Upper lobe of right lung (tissue), 1 donor: ENCODE results near the gene PPP2R2C. TPM values are rescaled to one million over a fixed set of nuclear protein-coding genes. Genes with fewer than 3 reads are reported as not detected.

Experiments
- ATAC-seq: fragments of 200-7000 bp; cut with Tn5 transposase; one replicate; pipeline ENCODE4 v1.9.1; 2020; ENCODE audit warnings: mild to moderate bottlenecking, moderate library complexity
- DNase-seq: peaks from one replicate; pipeline ENCODE4 v3.0.0-alpha.2; 2020
- H3K27ac ChIP-seq: fragments of 200-600 bp; one replicate; pipeline ENCODE4 v1.8.0; 2022
- H3K27me3 ChIP-seq: fragments of 200-600 bp; one replicate; pipeline ENCODE4 v1.8.0; 2022; ENCODE audit warnings: mild to moderate bottlenecking
- H3K36me3 ChIP-seq: fragments of 200-600 bp; one replicate; pipeline ENCODE4 v1.8.0; 2022
- H3K4me1 ChIP-seq: fragments of 200-600 bp; one replicate; pipeline ENCODE4 v1.8.0; 2022
- H3K4me3 ChIP-seq: fragments of 200-600 bp; one replicate; pipeline ENCODE4 v1.8.0; 2022; ENCODE audit warnings: mild to moderate bottlenecking
- H3K9me3 ChIP-seq: fragments of 200-600 bp; one replicate; pipeline ENCODE4 v1.8.0; 2022
- intact Hi-C: fragments of 100-400 bp; cut with DNase I; formaldehyde crosslinking; loops from one replicate; pipeline ENCODE4 v1.11.0; 2022
- total RNA-seq: library from RNA; stranded (reverse); fragmentation: NEBNext Ultra II Directional; extraction: Animal tissue kit (Norgen Biotek cat#: 25700); gene quantifications from one replicate; pipeline ENCODE4 v1.2.1, GENCODE V29; 2021
- TF ChIP-seq, protein P1 (sequence below): fragments of 200-600 bp; IDR thresholded peaks from one replicate; pipeline ENCODE4 v1.8.0; 2022; ENCODE audit warnings: antibody characterized with exemption
- donor health status: DM: no; HTN: yes; CAD: no; lungs with severe emphysema.

PPP2R2C gene
- total RNA-seq, 1 donor from 2014 or later: 0.09 TPM

DNA sequence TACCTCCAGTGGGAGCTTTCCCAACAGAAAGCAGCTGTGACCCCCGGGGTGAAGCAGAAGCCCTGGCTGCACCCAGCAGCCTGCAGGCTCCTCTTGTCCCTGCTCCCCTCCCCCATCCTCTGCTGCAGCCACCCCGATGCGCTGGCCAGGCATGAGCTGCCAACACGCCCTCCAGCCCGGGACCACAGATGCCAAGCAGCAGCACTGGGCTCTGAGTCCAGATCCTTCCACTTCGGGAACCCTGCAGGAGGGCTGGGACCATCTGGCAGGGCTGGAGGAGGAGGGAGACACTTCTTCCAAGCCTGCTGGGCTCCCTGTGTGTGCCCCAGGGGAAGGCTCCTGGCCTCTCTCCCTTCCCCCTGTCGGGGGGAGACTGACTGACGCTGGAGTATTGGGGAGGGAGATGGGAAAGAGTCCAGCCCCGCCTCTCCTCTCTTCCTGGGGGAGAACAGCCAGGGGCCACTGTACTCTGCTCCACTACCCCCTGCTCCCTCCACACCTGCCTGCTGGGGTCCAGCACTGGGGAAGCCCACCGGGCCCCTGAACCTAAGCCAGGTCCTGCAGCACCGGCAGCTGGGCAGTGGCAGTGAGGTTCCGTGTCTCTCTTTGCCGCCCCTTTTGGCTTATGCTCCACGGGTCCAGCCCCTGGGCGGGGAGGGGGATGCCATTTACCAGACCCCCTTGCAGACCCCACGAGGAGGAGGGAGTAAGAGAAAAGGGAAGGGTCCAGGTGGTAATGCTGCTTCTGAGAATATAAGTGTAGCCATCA lies 55.7 kb downstream of the PPP2R2C start:
- Histone ChIP-seq H3K36me3 (no peaks in the 10 kb centered on the region), H3K9me3 (no peaks in the 10 kb centered on the region), H3K4me3 (no peak overlapping the region), H3K27ac (no peak overlapping the region), H3K4me1 (no peaks in the 10 kb centered on the region), H3K27me3 (peaks cover 14% of the 10 kb centered on the region)
- ATAC-seq (no peak), DNase-seq (peak; percentile 51)
- intact Hi-C loops: no loop called here
- TF ChIP-seq, protein P1, sequence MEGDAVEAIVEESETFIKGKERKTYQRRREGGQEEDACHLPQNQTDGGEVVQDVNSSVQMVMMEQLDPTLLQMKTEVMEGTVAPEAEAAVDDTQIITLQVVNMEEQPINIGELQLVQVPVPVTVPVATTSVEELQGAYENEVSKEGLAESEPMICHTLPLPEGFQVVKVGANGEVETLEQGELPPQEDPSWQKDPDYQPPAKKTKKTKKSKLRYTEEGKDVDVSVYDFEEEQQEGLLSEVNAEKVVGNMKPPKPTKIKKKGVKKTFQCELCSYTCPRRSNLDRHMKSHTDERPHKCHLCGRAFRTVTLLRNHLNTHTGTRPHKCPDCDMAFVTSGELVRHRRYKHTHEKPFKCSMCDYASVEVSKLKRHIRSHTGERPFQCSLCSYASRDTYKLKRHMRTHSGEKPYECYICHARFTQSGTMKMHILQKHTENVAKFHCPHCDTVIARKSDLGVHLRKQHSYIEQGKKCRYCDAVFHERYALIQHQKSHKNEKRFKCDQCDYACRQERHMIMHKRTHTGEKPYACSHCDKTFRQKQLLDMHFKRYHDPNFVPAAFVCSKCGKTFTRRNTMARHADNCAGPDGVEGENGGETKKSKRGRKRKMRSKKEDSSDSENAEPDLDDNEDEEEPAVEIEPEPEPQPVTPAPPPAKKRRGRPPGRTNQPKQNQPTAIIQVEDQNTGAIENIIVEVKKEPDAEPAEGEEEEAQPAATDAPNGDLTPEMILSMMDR: no peak

DNA sequence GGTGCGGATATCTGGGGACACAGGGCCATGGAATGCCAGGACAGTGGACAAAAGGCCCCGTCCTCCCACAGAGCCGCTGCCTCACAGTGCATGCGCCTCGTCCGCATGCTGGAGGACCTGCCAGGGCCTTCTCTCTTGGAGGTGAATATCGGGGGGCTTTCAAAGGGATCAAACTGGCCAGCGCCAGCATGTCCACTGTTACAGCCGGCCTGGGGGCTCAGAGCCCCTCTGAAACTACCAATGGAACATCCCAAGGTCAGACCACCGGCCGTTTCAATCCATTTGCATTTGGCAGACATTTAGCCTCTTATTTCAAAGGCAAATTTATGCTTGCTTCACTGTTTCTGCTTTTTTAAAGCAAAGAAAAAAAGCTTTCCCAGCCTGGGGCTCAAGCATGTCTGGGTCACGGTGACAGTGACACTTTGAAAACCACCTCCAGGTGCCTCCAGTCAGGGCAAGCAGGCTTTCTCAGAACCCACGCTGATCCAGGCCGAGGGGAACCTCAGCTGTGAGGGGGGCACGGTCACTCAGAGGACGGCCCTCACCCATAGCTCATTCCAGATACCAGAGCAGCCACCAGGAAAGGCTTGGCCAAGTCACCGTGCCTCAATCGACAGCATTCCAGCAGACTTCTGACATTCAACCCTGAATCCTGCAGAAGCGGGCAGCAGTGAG lies 57.2 kb downstream of the PPP2R2C start:
- no peak overlapping the region for H3K27ac ChIP-seq
- TF ChIP-seq, protein P1: no peak
- H3K27me3 ChIP-seq: peaks cover 12% of the 10 kb centered on the region
- H3K4me3 ChIP-seq: no peak overlapping the region
- no peaks in the 10 kb centered on the region for H3K36me3 ChIP-seq
- ATAC-seq (no peak), DNase-seq (peak; percentile 28)
- H3K9me3 ChIP-seq: no peaks in the 10 kb centered on the region
- intact Hi-C loops: no loop called here
- no peaks in the 10 kb centered on the region for H3K4me1 ChIP-seq

DNA sequence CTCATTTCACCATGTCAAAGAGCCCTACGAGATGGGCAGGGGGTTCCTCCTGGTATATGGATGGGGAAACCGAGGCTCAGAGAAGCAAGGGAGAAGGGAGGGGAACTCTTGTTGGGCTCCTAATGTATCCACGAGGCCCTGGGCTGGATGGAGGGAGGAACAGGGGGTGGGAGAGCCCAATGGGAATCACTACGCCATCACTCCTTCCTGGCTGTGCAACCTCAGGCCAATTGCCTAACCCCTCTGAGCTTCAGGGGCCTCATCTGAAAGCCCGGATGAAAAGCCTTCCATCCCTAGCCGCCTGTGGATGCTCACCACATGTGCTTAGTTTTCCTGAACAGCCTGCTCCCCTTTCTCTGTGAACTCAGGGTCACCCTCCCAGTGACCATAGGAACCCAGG lies 57.8 kb downstream of the PPP2R2C start:
- H3K27ac ChIP-seq: no peak overlapping the region
- H3K4me1 ChIP-seq: no peaks in the 10 kb centered on the region
- TF ChIP-seq, protein P1: no peak
- H3K36me3 ChIP-seq: no peaks in the 10 kb centered on the region
- H3K4me3 ChIP-seq: no peak overlapping the region
- ATAC-seq (no peak), DNase-seq (no peak)
- intact Hi-C loops: no loop called here
- H3K9me3 ChIP-seq: no peaks in the 10 kb centered on the region
- H3K27me3 ChIP-seq: peaks cover 12% of the 10 kb centered on the region

DNA sequence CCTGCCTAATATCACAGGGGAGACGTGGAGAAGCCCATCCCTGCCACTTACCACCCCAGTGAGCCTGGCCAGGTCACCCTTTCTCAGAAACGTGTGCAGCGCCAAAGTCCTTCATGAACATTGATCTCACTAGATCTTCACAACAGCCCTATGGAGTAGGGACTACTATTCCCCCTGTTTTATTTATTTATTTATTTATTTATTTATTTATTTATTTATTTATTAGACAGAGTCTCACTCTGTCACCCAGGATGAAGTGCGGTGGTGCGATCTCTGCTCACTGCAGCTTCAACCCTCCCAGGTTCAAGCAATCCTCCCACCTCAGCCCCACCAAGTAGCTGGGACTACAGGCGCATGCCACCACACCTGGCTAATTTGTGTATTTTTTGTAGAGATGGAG lies 61.8 kb downstream of the PPP2R2C start:
- Histone ChIP-seq H3K9me3 (no peaks in the 10 kb centered on the region), H3K4me3 (no peak overlapping the region), H3K36me3 (no peaks in the 10 kb centered on the region), H3K27ac (no peak overlapping the region), H3K27me3 (peaks cover 2% of the 10 kb centered on the region), H3K4me1 (no peaks in the 10 kb centered on the region)
- ATAC-seq (no peak), DNase-seq (peak; percentile 9)
- intact Hi-C loops: no loop called here
- TF ChIP-seq, protein P1: no peak

DNA sequence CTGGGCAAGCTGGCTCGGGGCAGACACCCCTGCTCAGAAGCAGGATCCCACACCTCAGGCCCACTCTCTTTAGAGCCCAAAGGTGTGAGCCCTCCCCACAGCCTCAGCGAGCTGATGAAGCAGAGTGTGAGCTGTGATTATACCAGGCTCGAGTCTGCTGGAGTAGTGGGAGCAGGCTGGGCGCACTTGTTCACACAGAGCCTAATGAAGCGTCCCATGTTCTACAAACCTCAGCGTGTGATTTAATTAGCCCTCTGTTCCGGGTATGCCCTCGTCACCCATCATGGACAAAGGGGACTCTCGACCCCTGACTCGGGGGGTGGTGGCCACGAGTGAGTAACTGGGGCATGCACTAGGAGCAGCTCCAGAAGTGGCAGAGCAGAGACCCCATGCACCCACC lies 62.3 kb downstream of the PPP2R2C start:
- Histone ChIP-seq H3K27ac (no peak overlapping the region), H3K27me3 (peaks cover 7% of the 10 kb centered on the region), H3K4me3 (no peak overlapping the region), H3K4me1 (no peaks in the 10 kb centered on the region), H3K9me3 (no peaks in the 10 kb centered on the region), H3K36me3 (no peaks in the 10 kb centered on the region)
- intact Hi-C loops: no loop called here
- DNase-seq: peak; percentile 43
- ATAC-seq: no peak
- TF ChIP-seq, protein P1: no peak
